WI38 (cell line): Measurements from ENCODE around the gene KCNH1.

ENCODE experiments used
- H3K4me3 ChIP-seq: 2 replicates; pipeline ENCODE4 v1.5.1; 2011; ENCODE audit warnings: low read depth, mild to moderate bottlenecking, control low read depth, low read length
- CTCF ChIP-seq: IDR thresholded peaks from 2 replicates; pipeline ENCODE4 v1.5.1; 2012; ENCODE audit warnings: low read depth, mild to moderate bottlenecking, control low read depth, low read length

Gene KCNH1

DNA sequence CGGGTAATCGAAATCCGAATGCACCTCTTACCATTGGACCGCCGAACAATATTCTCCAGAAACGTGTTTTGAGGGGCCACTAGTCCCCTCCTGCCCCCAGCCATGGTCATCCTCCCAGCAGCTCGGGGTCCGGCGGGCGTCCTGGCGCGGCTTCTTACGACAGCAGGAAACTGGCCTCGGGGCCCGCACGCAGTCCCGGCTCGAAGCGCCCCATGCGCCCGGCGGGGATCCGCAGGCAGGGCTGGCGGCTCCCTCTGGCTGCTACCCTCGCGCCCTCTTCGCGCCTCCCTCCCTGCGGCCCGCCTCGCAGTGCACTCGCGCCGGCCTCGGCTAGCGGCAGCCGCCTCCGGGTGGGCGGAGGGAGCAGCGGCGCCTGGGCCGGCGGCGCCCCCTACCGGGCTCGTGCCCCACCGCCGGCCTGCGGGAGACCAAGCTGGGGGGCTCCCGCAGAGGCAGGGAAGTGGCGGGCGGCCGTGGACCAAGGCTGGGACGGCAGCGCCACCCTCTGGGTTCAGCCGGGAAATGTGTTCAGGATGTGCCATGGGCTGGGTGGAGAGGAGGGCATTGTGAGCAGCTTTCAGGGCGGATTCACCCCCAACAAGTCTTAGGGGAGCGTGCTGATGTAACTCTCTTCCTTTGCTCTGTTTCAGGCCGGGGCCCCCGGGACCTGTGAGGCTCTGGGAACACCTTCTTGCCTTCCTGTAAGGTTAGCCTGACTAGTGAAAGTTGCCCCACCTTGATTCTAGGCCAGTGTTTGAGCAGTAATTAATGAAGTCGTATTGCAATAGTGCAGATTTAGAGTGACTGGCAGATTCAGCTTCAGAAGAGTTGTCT lies at the start of gene KCNH1:
KCNH1 (minus strand) TSS at position 313 of the 834 bp plus-strand sequence; CDS start at position 110, 203 bp downstream.
- H3K4me3 ChIP-seq: peak within 1 kb of the TSS; percentile 61
- TF ChIP-seq CTCF: peak; percentile 83

DNA sequence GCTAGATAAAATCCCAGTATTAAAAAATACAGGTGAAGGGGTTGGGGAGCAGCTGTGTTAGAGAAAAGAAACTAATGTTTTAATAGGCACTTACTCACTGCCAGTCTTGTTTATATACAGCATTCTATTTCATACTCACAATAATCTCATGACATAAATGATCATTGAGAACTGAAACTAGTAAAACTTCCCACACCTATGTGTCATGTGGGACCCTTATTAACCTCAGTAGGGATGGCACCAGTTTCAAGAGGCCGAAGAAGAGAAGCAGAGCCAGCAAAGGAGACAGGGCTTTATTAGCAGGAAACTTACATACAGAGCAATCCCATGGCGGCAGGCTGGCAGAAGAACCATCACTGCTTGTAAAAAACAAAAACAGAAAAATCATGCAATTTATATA lies 48.8 kb upstream of the KCNH1 start:
- TF ChIP-seq CTCF: no peak
- H3K4me3 ChIP-seq: no peak overlapping the region

GRCh38 chr1:211174375-211174774 lies 40.4 kb upstream of the KCNH1 start:
- TF ChIP-seq CTCF: no peak

GRCh38 chr1:211172657-211173056 lies 38.7 kb upstream of the KCNH1 start:
- TF ChIP-seq CTCF: no peak
- H3K4me3 ChIP-seq: no peak overlapping the region

More at GRCh38 chr1:211174375-211174774, 40.4 kb upstream of the KCNH1 start:
- no peak overlapping the region for H3K4me3 ChIP-seq

GRCh38 chr1:211169353-211169752 lies 35.4 kb upstream of the KCNH1 start:
- H3K4me3 ChIP-seq: no peak overlapping the region
- no peak for TF ChIP-seq CTCF

GRCh38 chr1:211158866-211159265 lies 24.9 kb upstream of the KCNH1 start:
- TF ChIP-seq CTCF: no peak

DNA sequence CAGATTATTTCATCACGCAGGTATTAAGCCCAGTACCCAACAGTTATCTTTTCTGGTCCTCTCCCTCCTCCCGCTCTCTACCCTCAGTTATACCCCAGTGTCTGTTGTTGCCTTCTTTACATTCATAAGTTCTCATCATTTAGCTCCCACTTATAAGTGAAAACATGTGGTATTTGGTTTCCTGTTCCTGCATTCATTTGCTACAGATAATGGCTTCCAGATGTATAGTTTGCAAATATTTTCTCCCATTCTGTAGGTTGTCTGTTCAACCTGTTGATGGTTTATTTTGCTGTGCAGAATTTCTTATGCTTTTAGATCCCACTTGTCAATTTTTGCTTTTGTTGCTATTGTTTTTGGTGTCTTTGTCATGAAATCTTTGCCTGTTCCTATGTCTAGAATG lies 21.1 kb upstream of the KCNH1 start:
- TF ChIP-seq CTCF: no peak
- no peak overlapping the region for H3K4me3 ChIP-seq

More at GRCh38 chr1:211158866-211159265, 24.9 kb upstream of the KCNH1 start:
- no peak overlapping the region for H3K4me3 ChIP-seq
